C4-2B (cell line): ENCODE results near the gene ERO1B.

Source experiments
- H3K27ac ChIP-seq: fragments of 450-650 bp; 2 replicates; pipeline ENCODE4 v1.5.1; 2017
- CTCF ChIP-seq: fragments of 450-650 bp; conservative IDR thresholded peaks from 2 replicates; pipeline ENCODE4 v1.5.1; 2017; ENCODE audit warnings: mild to moderate bottlenecking
- ZFX ChIP-seq: fragments of 450-650 bp; IDR thresholded peaks from 2 replicates; pipeline ENCODE4 v1.6.1; 2017

Gene ERO1B

GRCh38 chr1:236209185-236209584 is 72.6 kb downstream of the ERO1B start:
- no peak for TF ChIP-seq CTCF
- no peak for TF ChIP-seq ZFX
- no peak overlapping the region for H3K27ac ChIP-seq

DNA sequence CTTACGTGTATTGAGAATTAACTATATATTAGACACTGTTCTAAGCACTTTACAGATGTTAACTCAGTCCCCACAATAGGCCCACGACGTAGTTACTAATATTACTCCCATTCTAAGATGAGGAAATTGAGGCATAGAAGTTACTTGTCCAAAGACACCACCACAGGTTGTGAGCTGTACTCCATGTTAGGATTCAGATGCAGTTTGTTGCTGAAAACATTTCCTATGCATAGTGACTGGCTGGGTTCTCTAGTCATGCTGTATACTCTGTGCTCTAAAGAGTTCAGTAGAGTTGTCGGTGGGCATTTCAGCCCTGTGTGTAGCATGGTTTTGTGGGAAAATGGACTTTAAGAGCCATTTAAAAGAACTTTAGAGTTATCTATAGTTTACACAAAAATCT is 74.2 kb downstream of the ERO1B start:
- no peak for TF ChIP-seq ZFX
- H3K27ac ChIP-seq: no peak overlapping the region

GRCh38 chr1:236207121-236207520 is 74.6 kb downstream of the ERO1B start:
- no peak for TF ChIP-seq ZFX
- no peak for TF ChIP-seq CTCF
- H3K27ac ChIP-seq: no peak overlapping the region

DNA sequence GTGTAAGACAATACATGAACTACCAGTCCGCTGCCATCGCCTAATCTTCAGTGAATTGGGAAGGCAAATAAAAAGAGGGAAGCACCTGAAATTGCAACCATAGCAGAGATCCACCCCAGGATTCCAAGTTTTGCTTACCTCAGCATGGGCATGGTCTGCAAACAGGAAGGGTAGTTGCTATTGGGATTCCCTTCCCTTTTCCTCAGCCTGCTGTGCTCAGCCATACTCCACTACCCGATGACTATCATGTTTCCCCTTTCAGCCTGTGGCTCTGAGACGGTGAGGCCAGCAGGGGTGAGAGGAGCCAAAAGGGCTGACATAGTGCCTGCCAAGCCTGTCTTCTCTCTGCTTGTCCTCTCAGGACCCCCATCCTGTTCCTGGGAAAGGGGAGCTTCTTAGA is 75.2 kb downstream of the ERO1B start:
- TF ChIP-seq CTCF: no peak
- TF ChIP-seq ZFX: no peak
- H3K27ac ChIP-seq: no peak overlapping the region

- TF ChIP-seq ZFX (no peak), CTCF (no peak)
- no peak overlapping the region for H3K27ac ChIP-seq
Observed at GRCh38 chr1:236204656-236205055, 77.1 kb downstream of the ERO1B start.

DNA sequence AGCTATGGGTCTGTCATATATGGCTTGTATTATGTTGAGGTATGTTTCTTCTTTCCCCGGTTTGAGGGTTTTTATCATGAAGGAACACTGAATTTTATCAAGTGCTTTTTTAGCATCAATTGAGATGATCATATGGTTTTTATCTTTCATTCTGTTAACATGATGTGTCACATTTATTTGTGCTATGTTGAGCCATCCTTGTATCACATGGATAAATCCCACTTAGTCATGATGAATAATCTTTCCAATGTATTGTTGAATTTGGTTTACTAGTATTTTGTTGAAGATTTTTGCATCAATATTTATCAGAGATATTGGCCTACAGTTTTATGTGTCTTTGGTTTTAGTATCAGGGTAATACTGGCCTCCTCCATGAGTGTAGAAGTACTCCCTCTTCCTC is 77.7 kb downstream of the ERO1B start:
- no peak for TF ChIP-seq CTCF
- no peak for TF ChIP-seq ZFX
- H3K27ac ChIP-seq: no peak overlapping the region

GRCh38 chr1:236201786-236202185 is 80.0 kb downstream of the ERO1B start:
- TF ChIP-seq CTCF (no peak), ZFX (no peak)
- H3K27ac ChIP-seq: no peak overlapping the region

- TF ChIP-seq ZFX: no peak
- TF ChIP-seq CTCF: no peak
- no peak overlapping the region for H3K27ac ChIP-seq
Observed at GRCh38 chr1:236200925-236201324, 80.8 kb downstream of the ERO1B start.
